Kidney capillary endothelial cell (primary cell): ENCODE data around the gene CACNA2D2.

Experiments used
- DNase-seq: peaks from one replicate; pipeline ENCODE4 v3.0.0-alpha.2; 2018; ENCODE audit warnings: low spot score

Gene CACNA2D2

DNA sequence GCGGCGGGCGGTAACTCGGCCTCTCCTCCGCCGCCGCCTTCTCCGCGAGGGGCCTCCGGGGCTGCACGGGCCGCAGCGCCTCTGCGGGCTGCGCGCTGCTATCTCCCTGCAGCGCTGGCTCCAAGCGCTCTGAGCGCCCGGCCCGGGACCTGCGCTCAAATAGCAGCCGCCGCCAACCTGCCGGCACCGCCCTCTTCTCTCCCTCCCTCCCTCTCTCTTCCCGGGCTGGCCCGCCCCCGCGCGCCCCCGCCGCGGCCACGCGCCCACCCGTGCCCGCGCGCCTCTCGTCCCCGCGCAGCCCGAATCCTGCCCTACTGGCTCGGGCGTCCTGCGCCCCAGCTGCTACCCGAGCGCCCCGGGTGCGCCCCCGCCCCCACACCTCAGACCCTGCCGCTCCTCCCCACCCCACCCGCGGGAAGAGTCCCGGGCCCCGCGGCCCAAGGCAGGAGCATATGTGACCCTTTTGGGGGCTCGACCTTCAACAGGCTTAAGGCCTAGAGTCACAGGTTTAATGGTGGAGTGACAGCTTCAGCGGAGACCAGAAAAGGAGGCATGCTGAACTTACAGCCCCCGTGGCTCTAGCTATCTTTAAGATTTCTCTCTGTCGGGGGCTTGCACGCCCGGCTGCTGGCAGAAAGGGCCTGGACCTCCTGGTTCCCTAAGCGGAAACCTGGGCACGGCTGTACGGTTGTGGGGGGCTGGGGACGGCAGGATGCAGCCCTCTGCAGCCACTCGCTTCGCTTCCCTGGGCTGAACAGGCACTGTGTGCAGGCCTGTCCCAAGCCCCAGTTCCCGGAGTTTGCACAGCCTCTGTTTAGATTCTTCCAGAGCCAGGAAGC is at the start of gene CACNA2D2:
Gene CACNA2D2 (minus strand): TSS at position 131 of the 839 bp plus-strand sequence. CDS start 211 bp downstream, outside the sequence.
- DNase-seq: no peak

- no peak for DNase-seq
These were observed 49.2 kb upstream of the CACNA2D2 start for GRCh38 chr3:50552598-50552997.

DNA sequence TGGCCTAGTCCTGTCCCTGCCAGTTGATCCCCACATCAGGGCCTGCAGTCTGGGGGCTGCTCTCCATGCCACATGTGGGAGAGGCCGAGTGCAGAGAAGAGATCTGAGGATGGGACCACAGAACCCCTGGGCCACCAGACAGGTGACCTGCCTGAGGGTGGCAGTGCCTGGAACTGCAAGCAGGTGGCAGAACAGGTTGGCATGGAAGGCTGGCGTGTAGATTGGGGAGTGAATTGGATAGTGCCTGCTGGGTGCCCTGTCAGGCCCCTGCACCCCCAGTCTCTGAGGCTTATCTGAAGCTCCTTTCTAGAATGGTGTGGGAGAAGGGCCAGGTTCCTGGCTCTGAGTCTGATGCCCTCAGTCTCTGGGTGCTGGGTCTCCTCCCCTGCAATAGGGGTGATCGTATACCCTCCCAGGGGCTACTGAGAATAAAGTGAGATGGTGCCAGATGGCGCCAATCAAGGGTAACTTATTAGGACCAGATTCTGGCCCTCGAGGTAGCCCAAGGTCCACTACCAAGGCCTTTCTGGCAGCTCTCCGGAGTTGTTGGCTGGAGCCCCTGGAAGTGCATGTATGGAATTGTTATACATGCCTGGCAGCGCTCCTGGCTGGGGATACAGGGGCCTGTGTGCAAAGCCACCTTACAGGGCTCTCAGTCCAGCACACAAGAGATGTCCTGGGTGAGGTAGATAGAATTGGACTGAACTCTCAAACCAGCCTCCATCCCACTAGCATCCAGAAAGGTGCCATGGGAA is 48.4 kb upstream of the CACNA2D2 start:
- DNase-seq: no peak

DNA sequence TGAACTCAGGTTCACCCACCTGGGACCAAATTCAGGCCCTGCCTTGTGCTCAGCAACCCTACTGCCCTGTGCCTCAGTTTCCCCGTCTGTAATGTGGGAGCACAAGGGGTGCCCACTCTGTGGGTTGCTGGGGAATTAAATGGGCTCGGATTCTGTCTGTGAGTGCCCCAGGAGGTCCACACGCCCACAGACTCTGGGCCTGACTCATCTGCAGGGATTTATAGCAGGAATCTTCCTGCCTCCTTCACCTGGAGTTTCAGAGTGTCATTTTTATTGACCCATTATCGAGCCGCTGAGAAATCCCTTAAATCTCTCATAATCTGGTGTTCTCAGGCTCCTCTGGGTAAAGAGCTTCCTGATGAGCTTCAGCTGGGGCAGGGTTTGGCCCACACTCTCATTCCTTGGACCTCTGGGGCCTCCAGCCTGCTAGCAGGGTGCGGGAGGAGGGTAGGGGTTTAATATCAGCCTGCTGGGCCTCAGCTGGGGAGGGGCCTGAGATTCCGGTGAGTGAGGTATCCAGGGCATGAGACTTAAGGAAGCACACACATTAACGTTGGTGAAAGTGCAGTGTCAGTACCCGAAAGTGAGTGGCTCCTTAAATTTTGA is 47.7 kb upstream of the CACNA2D2 start:
- DNase-seq: no peak

DNA sequence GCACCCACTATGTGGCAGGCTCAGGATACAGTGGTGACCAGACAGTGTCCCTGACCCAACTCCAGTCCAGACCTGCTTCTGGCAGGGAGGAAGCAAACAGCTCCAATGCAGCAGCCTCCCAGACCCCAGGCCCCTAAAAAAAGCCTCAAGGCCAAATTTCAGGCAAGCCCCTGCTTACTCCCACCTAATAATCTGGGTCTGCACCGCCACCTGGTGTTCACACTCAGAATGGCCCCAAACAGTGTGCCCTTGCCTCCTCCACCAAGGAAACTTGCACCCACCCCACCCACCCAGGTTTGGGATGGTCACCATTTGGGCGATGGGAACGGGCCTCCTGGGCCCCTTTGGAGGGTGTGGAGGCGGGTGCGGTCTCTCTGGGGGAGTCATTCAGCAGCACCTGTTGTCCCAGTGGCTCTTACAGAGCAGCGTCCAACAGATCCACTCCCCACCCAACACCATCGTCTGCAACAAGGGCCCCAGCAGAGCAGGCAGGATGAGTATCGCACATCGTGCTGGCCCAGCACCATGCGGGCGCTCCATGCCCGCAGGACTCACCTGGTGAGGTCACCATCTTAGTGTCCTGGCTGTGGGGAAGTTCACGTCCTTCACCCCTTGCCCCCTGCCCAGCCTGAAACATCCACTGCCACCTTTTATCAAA is 46.8 kb upstream of the CACNA2D2 start:
- no peak for DNase-seq

- no peak for DNase-seq
These were observed 45.8 kb upstream of the CACNA2D2 start for GRCh38 chr3:50549226-50549625.

DNA sequence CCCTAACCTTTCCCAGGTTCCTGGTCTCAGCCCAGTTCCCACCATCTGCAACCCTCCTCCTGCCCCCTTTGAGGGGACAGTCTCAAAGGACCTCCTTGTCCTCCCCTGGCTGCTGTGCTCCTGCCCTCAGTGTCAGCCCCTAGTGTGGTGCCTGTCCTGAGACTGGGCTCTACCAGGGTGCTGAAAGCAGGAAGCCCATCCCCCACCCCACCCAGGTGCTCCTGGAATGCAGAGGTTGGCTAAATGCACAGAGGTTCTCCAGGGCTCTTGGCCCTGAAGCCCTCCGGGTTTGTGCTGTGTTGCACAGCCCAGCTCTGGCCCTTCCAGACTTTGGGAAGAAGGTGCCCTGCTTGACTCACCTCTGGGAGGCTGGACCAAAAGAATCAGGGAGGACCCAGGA is 42.3 kb upstream of the CACNA2D2 start:
- no peak for DNase-seq

GRCh38 chr3:50542177-50543034 is 39.0 kb upstream of the CACNA2D2 start:
- peak; percentile 70 for DNase-seq

GRCh38 chr3:50539356-50540286 is 36.2 kb upstream of the CACNA2D2 start:
- DNase-seq: no peak

GRCh38 chr3:50537421-50538129 is 34.1 kb upstream of the CACNA2D2 start:
- no peak for DNase-seq

GRCh38 chr3:50536471-50537180 is 33.2 kb upstream of the CACNA2D2 start:
- DNase-seq: no peak

GRCh38 chr3:50534681-50535330 is 31.4 kb upstream of the CACNA2D2 start:
- no peak for DNase-seq

DNA sequence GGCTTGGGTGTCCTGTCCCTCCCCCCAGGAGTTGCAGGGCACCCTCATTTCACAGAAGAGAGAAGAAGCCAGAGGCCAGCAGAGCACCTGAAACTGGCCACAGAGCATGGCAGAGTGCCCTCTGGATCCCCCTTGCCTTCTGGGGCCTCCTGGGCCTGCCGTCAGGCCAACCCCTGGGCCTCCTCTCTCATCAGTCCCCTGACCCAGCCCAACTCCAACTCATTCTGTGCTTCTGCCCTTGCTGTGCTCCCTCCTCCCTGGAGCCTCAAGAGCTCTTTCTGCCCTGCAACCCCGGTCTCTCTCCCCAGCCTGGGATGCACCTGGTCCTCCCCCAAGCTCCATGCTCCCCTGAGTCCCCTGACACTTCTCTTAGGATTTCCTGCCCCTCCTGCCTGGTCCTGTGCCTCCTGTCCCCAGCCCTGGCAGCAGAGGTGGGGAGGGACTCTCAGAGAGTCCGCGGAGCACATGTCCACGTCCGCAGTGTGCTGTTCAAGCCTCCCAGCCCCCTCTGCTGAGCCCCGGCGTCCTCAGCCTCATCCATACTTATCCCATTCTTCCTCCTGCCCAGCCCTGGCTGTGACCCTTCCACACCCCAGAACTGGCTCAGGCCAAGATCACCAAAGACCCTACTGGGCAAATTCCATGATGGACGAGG is 30.5 kb upstream of the CACNA2D2 start:
- no peak for DNase-seq

GRCh38 chr3:50533316-50533715 is 29.9 kb upstream of the CACNA2D2 start:
- DNase-seq: no peak

DNA sequence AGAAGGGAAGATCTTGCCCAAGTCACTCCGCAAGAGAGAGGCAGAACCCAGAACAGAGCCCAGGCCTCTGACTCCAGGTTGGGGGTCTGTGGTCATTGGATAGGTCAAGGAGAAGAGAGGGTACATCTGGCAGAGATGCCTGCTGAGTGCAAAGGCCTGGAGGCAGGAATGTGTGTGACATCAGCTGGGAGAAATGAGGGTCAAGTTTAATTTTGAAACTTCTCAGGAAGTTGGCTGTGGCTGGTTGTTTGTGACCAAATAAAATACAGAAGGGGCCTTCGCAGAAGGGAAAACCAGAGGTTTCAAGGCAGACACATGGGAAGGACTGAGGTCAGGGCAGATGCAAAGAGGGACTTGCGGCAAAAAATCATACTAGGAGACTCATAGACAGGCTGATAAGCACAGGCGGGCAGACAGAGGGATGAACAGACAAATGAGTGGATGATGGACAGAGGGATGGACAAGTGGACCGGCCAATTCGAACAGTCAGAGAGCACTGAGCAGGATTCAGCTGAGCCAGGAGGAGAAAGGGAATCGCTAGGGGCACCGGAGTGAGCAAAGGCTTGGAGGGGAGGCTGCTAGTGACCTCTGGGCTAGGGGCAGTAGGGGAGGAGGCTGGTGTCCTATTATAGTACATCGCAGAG is 28.8 kb upstream of the CACNA2D2 start:
- no peak for DNase-seq

DNA sequence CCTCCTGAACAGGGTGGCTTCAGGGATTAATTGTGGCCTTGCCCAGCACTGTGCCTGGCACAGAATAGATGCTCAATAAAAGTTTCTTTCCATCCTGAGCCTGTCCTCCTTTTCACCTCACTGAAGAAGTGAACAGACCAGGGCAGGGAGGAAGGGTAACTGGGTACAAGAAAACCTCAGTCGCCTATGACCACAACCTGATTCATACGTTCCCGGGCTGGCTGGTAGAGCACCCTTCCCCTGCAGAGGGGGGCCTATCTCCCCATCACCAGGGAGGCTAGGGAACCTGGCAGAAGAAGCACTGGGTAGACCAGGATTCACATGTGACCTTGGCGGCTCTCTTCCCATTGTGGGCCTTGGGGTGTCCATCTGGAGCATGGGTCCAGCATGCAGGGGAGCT is 27.8 kb upstream of the CACNA2D2 start:
- no peak for DNase-seq
